K562 (cell line): Measurements from ENCODE around the gene GPRASP3. TPM values are rescaled to one million over a fixed set of nuclear protein-coding genes. Genes with fewer than 3 reads are reported as not detected.

Experiments
- ATAC-seq: fragments of 200-7000 bp; cut with Tn5 transposase; 3 replicates; pipeline ENCODE4 v1.9.1; 2020; ENCODE audit warnings: moderate library complexity
- BruUV-seq: library from RNA; stranded (reverse); fragments of 400-500 nt; replicated peaks from 2 replicates; lab custom pipeline; 2021; lab: Mats Ljungman, UMichigan
- CTCF ChIA-PET: fragments of 300-600 bp; formaldehyde crosslinking; extraction: SDS; loops from one replicate; lab custom pipeline; 2021; ENCODE audit warnings: low intra/inter-chr PET ratio; lab: Yijun Ruan, JAX
- POLR2A ChIA-PET: fragments of 300-600, 350-650 bp; sonication (Branson Sonifier 250); formaldehyde crosslinking; extraction: SDS; loops from one replicate; lab custom pipeline; 2021; ENCODE audit warnings: antibody characterized with exemption, inconsistent platforms; lab: Yijun Ruan, JAX
- DNase-seq, 4 experiments: peaks; one replicate each; pipeline versions ENCODE4 v3.0.0 to v3.0.0-alpha.2; 2011 to 2018; ENCODE audit warnings: low spot score in 3 of 4, mixed read lengths in 3 of 4; ENCODE audit errors: extremely low read depth in 1 of 4
- FAIRE-seq: peaks from 2 replicates; lab custom pipeline; 2011; peaks lifted over from hg19 to GRCh38; lab: Jason Lieb, UNC
- H2AFZ ChIP-seq: 2 replicates; pipeline ENCODE4 v1.6.0; 2011; ENCODE audit warnings: low read depth, low read length, control low read depth, inconsistent platforms
- H3K27ac ChIP-seq: fragments of 200-600 bp; 3 replicates; pipeline ENCODE4 v1.8.0; 2011; ENCODE audit warnings: low read depth, mild to moderate bottlenecking, control low read depth, inconsistent platforms, low read length, moderate library complexity, mixed read lengths; ENCODE audit errors: extremely low read depth
- H3K27me3 ChIP-seq, 2 experiments: fragments of 300-600 bp in 1 of 2; 2 replicates in 1 of 2; 3 replicates in 1 of 2; pipeline versions ENCODE4 v1.6.0 to v1.8.0; 2011; ENCODE audit warnings: inconsistent platforms in 2 of 2, low read length in 2 of 2, mild to moderate bottlenecking in 1 of 2, mixed read lengths in 1 of 2, moderate library complexity in 1 of 2; ENCODE audit not compliant: control insufficient read depth in 2 of 2, insufficient read depth in 2 of 2
- H3K36me3 ChIP-seq: fragments of 300-600 bp; 3 replicates; pipeline ENCODE4 v1.8.0; 2011; ENCODE audit warnings: mild to moderate bottlenecking, low read length, inconsistent platforms; ENCODE audit not compliant: control insufficient read depth, insufficient read depth
- H3K4me1 ChIP-seq, 2 experiments: fragments of 200-600 bp in 1 of 2; replicated peaks in 1 of 2; 2 replicates in 1 of 2; 3 replicates in 1 of 2; pipeline versions ENCODE4 v1.5.1 to v1.8.0; 2011; ENCODE audit warnings: inconsistent platforms in 2 of 2, low read length in 2 of 2, mild to moderate bottlenecking in 1 of 2, mixed read lengths in 1 of 2, moderate library complexity in 1 of 2; ENCODE audit not compliant: control insufficient read depth in 2 of 2, insufficient read depth in 2 of 2
- H3K4me2 ChIP-seq: 2 replicates; pipeline ENCODE4 v1.6.1; 2011; ENCODE audit warnings: low read length, control low read depth, inconsistent platforms, mixed read lengths; ENCODE audit not compliant: insufficient read depth
- H3K4me3 ChIP-seq: fragments of 200-600 bp; sonication (generic), shearing (Covaris generic); 2 replicates; pipeline ENCODE4 v1.5.1; 2016; ENCODE audit warnings: control low read depth, inconsistent platforms
- H3K79me2 ChIP-seq: fragments of 200-600 bp; 3 replicates; pipeline ENCODE4 v1.8.0; 2011; ENCODE audit warnings: low read length, inconsistent platforms; ENCODE audit not compliant: control insufficient read depth, insufficient read depth
- H3K9ac ChIP-seq, 2 experiments: 2 replicates each; pipeline versions ENCODE4 v1.6.0 to v1.6.1; 2011; ENCODE audit warnings: low read depth in 2 of 2, low read length in 2 of 2, control low read depth in 1 of 2, inconsistent platforms in 1 of 2, mild to moderate bottlenecking in 1 of 2, mixed read lengths in 1 of 2; ENCODE audit not compliant: insufficient read depth in 1 of 2
- H3K9me1 ChIP-seq: one replicate; pipeline ENCODE4 v1.6.0; 2011; ENCODE audit warnings: inconsistent platforms, mild to moderate bottlenecking, low read length, moderate library complexity; ENCODE audit not compliant: control insufficient read depth, insufficient read depth
- H3K9me3 ChIP-seq: replicated peaks from 2 replicates; pipeline ENCODE4 v1.5.1; 2011; ENCODE audit warnings: low read depth, low read length, inconsistent platforms; ENCODE audit not compliant: control insufficient read depth, insufficient read depth
- H4K20me1 ChIP-seq: replicated peaks from 2 replicates; pipeline ENCODE4 v1.6.1; 2011; ENCODE audit warnings: low read length, inconsistent platforms, mixed read lengths; ENCODE audit not compliant: control insufficient read depth, insufficient read depth
- CAMTA2 ChIP-seq: fragments of 250-450 bp; sonication (Bioruptor Pico); conservative IDR thresholded peaks from 2 replicates; pipeline ENCODE4 v1.5.1; 2022
- ERF ChIP-seq: fragments of 450-650 bp; formaldehyde crosslinking; IDR thresholded peaks from 2 replicates; pipeline ENCODE4 v1.4.0; 2020; ENCODE audit warnings: mild to moderate bottlenecking, mixed read lengths
- FOXJ2 ChIP-seq: fragments of 200-800 bp; sonication (Bioruptor generic); IDR thresholded peaks from 2 replicates; pipeline ENCODE4 v1.6.1; 2016; ENCODE audit warnings: missing genetic modification characterization, missing compliant biosample characterization
- KHSRP ChIP-seq: fragments of 450-650 bp; IDR thresholded peaks from 2 replicates; pipeline ENCODE4 v1.6.1; 2017
- MITF ChIP-seq: IDR thresholded peaks from 2 replicates; pipeline ENCODE4 v1.6.1; 2014; ENCODE audit warnings: antibody characterized with exemption
- MXI1 ChIP-seq: IDR thresholded peaks from 2 replicates; pipeline ENCODE4 v1.6.1; 2011; ENCODE audit warnings: low read depth, mild to moderate bottlenecking, improper control_type of control experiment, low read length
- NCOA1 ChIP-seq: fragments of 450-650 bp; IDR thresholded peaks from 2 replicates; pipeline ENCODE4 v1.6.1; 2016; ENCODE audit warnings: low read depth
- POLR2AphosphoS5 ChIP-seq: IDR thresholded peaks from 2 replicates; pipeline ENCODE4 v1.6.1; 2011; ENCODE audit warnings: mild to moderate bottlenecking, low read depth, low read length, moderate library complexity; ENCODE audit not compliant: control insufficient read depth, insufficient read depth
- RFX1 ChIP-seq: fragments of 450-650 bp; IDR thresholded peaks from 2 replicates; pipeline ENCODE4 v1.6.1; 2016; ENCODE audit warnings: mild to moderate bottlenecking, moderate library complexity
- SRSF1 ChIP-seq: fragments of 200-400 bp; formaldehyde crosslinking; IDR thresholded peaks from 2 replicates; pipeline ENCODE4 v1.6.1; 2017; ENCODE audit warnings: mild to moderate bottlenecking, low read depth, low read length, moderate library complexity
- SRSF7 ChIP-seq: fragments of 200-400 bp; formaldehyde crosslinking; optimal IDR thresholded peaks from 2 replicates; pipeline ENCODE3; 2017; ENCODE audit warnings: mild to moderate bottlenecking, low read depth, low read length
- ZNF124 ChIP-seq: sonication (generic); formaldehyde crosslinking; IDR thresholded peaks from 2 replicates; pipeline ENCODE4 v1.8.1; 2022; ENCODE audit warnings: missing genetic modification reagents
- ZNF263 ChIP-seq: sonication (generic); formaldehyde crosslinking; IDR thresholded peaks from 2 replicates; pipeline ENCODE4 v1.8.0; 2022; ENCODE audit warnings: mild to moderate bottlenecking, missing genetic modification reagents, borderline replicate concordance
- ZNF282 ChIP-seq: sonication (generic); formaldehyde crosslinking; IDR thresholded peaks from 2 replicates; pipeline ENCODE4 v1.8.1; 2023; ENCODE audit warnings: missing genetic modification reagents
- ZNF431 ChIP-seq: sonication (generic); formaldehyde crosslinking; IDR thresholded peaks from 2 replicates; pipeline ENCODE4 v1.8.0; 2022; ENCODE audit warnings: mild to moderate bottlenecking, missing genetic modification reagents
- WGBS: fragments of 100-300 bp; shearing (Covaris generic); methylation state at CpG from one replicate; pipeline ENCODE4 v1.1.6; 2016; ENCODE audit warnings: low coverage, mixed read lengths; ENCODE audit not compliant: insufficient coverage; ENCODE audit errors: missing lambda C conversion rate; 5-methylcytosine and 5-hydroxymethylcytosine counted together
- in situ Hi-C: fragments of 300-500 bp; cut with MboI; formaldehyde crosslinking; loops from 4 replicates; pipeline ENCODE4 v1.15.0; 2018; ENCODE audit warnings: inconsistent platforms, mixed read lengths
- intact Hi-C: fragments of 100-400 bp; cut with micrococcal nuclease; formaldehyde crosslinking; loops from 2 replicates; pipeline ENCODE4 v1.14.2; 2022
- polyA plus RNA-seq, 8 experiments: library from polyadenylated mRNA; depleted of rRNA in 4 of 8; stranded (reverse) in 5 of 8; unstranded in 3 of 8; fragments of >200 nt; fragmentation: Nextera tagmentation in 2 of 8; fragmentation: Illumina TruSeq in 1 of 8; extraction: Ambion mirVana in 2 of 8; extraction: Trizol in 1 of 8; gene quantifications; 2 replicates each; pipeline versions ENCODE4 v1.2.1 to v1.2.3, GENCODE V29; 2011 to 2014; ENCODE audit warnings: inconsistent platforms in 1 of 8, missing spikeins in 1 of 8
- total RNA-seq, 7 experiments: library from RNA; depleted of rRNA in 6 of 7; stranded (reverse); fragments of >200 nt in 6 of 7; fragmentation: Illumina TruSeq in 2 of 7; extraction: Trizol in 2 of 7; gene quantifications; 2 replicates each; pipeline versions ENCODE4 v1.2.1 to v1.2.3, GENCODE V29; 2011 to 2021; ENCODE audit warnings: low replicate concordance in 1 of 7

GPRASP3 gene
- total and polyA plus RNA-seq, 9 of the 15 experiments (the other 6 are each of a cell fraction or from before 2014, with no cell fraction given) = 0.50 to 1.9 (median 1.1) TPM

DNA sequence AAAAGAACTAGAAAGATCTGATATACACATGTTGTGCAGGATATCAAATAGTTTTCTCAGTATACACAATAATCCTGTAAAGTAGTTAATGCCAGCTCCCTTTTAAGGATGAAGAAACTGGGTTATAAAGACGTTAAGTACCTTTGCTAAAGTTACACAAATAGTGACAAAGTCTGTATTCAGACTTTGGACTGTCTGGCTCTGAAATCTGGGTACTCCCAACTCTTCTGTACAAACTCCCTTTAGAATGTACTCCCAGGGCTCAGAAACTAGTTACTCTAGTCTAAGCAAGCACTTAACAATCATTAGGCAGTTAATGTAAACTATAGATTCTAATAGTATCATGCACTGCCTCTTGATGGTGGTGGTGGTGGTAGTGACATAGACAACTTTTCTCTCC, 7.2 kb downstream of the GPRASP3 start:
- no peak for TF ChIP-seq MITF
- TF ChIP-seq MXI1 = no peak
- no peak for TF ChIP-seq ZNF431 (CRISPR knock-in tag)
- TF ChIP-seq RFX1 = no peak
- no peak for TF ChIP-seq ZNF263 (CRISPR knock-in tag)
- no peak for TF ChIP-seq CAMTA2
- no peak for TF ChIP-seq ZNF282 (CRISPR knock-in tag)
- TF ChIP-seq NCOA1 = no peak
- TF ChIP-seq ERF = no peak
- TF ChIP-seq FOXJ2 (tag) = no peak
- no peak for TF ChIP-seq POLR2AphosphoS5
- TF ChIP-seq KHSRP = no peak
- TF ChIP-seq SRSF1 = no peak
- no peak for TF ChIP-seq SRSF7
- TF ChIP-seq ZNF124 = no peak
- Histone ChIP-seq H3K27me3 (no peaks in the 10 kb centered on the region), H3K4me2 (no peak overlapping the region), H3K36me3 (no peaks in the 10 kb centered on the region), H3K79me2 (no peaks in the 10 kb centered on the region), H4K20me1 (no peaks in the 10 kb centered on the region), H3K4me1 (no peaks in the 10 kb centered on the region), H3K9me3 (no peaks in the 10 kb centered on the region), H3K27ac (no peak overlapping the region), H3K9ac (no peak overlapping the region), H3K9me1 (no peaks in the 10 kb centered on the region), H2AFZ (no peak overlapping the region), H3K4me3 (no peak overlapping the region)
- CTCF ChIA-PET = no interaction called here
- no TSS peak for BruUV-seq
- in situ Hi-C loops (no loop called here), intact Hi-C loops (no loop called here)
- FAIRE-seq = no peak
- ATAC-seq = no peak
- WGBS = 9% methylated on average over 1 of the region's 1 CpG
- POLR2A ChIA-PET = no interaction called here
- no peak for DNase-seq
